HEK293 (cell line): ENCODE measurements around the gene TDRD10.
A peak's percentile ranks its signal among the peaks of the same experiment; 100 is the strongest.

Experiments used
- HOXA7 ChIP-seq: sonication (generic); formaldehyde crosslinking; IDR thresholded peaks from 2 replicates; pipeline ENCODE4 v1.8.1; 2022; ENCODE audit warnings: missing genetic modification reagents, borderline replicate concordance
- HOXD13 ChIP-seq: sonication (generic); formaldehyde crosslinking; IDR thresholded peaks from 2 replicates; pipeline ENCODE4 v1.8.0; 2022; ENCODE audit warnings: missing genetic modification reagents, borderline replicate concordance
- KLF16 ChIP-seq: fragments of 450-650 bp; formaldehyde crosslinking; IDR thresholded peaks from 2 replicates; pipeline ENCODE4 v1.5.1; 2017; ENCODE audit warnings: missing biosample characterization, missing genetic modification characterization
- REPIN1 ChIP-seq: fragments of 450-650 bp; formaldehyde crosslinking; IDR thresholded peaks from 2 replicates; pipeline ENCODE4 v1.5.1; 2017; ENCODE audit warnings: missing biosample characterization, missing genetic modification characterization, low read depth
- SP2 ChIP-seq: fragments of 450-650 bp; formaldehyde crosslinking; IDR thresholded peaks from 2 replicates; pipeline ENCODE4 v1.5.1; 2016; ENCODE audit warnings: missing biosample characterization, missing genetic modification characterization
- SP7 ChIP-seq: fragments of 450-650 bp; formaldehyde crosslinking; IDR thresholded peaks from 2 replicates; pipeline ENCODE4 v1.5.1; 2016; ENCODE audit warnings: missing biosample characterization, missing genetic modification characterization
- WT1 ChIP-seq: fragments of 450-650 bp; formaldehyde crosslinking; IDR thresholded peaks from 2 replicates; pipeline ENCODE4 v1.5.1; 2016; ENCODE audit warnings: missing biosample characterization, missing genetic modification characterization
- YY2 ChIP-seq: fragments of 450-650 bp; formaldehyde crosslinking; IDR thresholded peaks from 2 replicates; pipeline ENCODE4 v1.5.1; 2016; ENCODE audit warnings: missing biosample characterization, missing genetic modification characterization
- ZFHX2 ChIP-seq: fragments of 450-650 bp; formaldehyde crosslinking; conservative IDR thresholded peaks from 2 replicates; pipeline ENCODE4 v1.5.1; 2016; ENCODE audit warnings: missing biosample characterization, missing genetic modification characterization
- ZIC2 ChIP-seq: fragments of 450-650 bp; formaldehyde crosslinking; IDR thresholded peaks from 2 replicates; pipeline ENCODE4 v1.5.1; 2016; ENCODE audit warnings: missing biosample characterization, missing genetic modification characterization
- ZNF112 ChIP-seq: fragments of 450-650 bp; formaldehyde crosslinking; IDR thresholded peaks from 2 replicates; pipeline ENCODE4 v1.5.0; 2017; ENCODE audit warnings: missing biosample characterization, missing genetic modification characterization
- ZNF174 ChIP-seq: fragments of 450-650 bp; formaldehyde crosslinking; IDR thresholded peaks from 2 replicates; pipeline ENCODE4 v1.5.0; 2017; ENCODE audit warnings: missing biosample characterization, mild to moderate bottlenecking, missing genetic modification characterization
- ZNF175 ChIP-seq: fragments of 450-650 bp; formaldehyde crosslinking; IDR thresholded peaks from 2 replicates; pipeline ENCODE4 v1.5.1; 2016; ENCODE audit warnings: missing biosample characterization, missing genetic modification characterization
- ZNF184 ChIP-seq: fragments of 450-650 bp; IDR thresholded peaks from 2 replicates; pipeline ENCODE4 v1.5.1; 2018; ENCODE audit warnings: missing biosample characterization, mild to moderate bottlenecking, missing genetic modification characterization
- ZNF211 ChIP-seq: fragments of 450-650 bp; formaldehyde crosslinking; IDR thresholded peaks from 2 replicates; pipeline ENCODE4 v1.5.1; 2016; ENCODE audit warnings: low read depth, missing biosample characterization, missing genetic modification characterization
- ZNF23 ChIP-seq: fragments of 450-650 bp; formaldehyde crosslinking; IDR thresholded peaks from 2 replicates; pipeline ENCODE4 v1.5.1; 2016; ENCODE audit warnings: missing biosample characterization, missing genetic modification characterization, borderline replicate concordance
- ZNF248 ChIP-seq: fragments of 450-650 bp; formaldehyde crosslinking; IDR thresholded peaks from 2 replicates; pipeline ENCODE4 v1.5.1; 2017; ENCODE audit warnings: missing biosample characterization, missing genetic modification characterization
- ZNF350 ChIP-seq: fragments of 450-650 bp; formaldehyde crosslinking; IDR thresholded peaks from 2 replicates; pipeline ENCODE4 v1.5.0; 2017; ENCODE audit warnings: missing biosample characterization, mild to moderate bottlenecking, missing genetic modification characterization
- ZNF37A ChIP-seq: fragments of 450-650 bp; IDR thresholded peaks from 2 replicates; pipeline ENCODE4 v1.5.1; 2018; ENCODE audit warnings: missing biosample characterization, missing genetic modification characterization
- ZNF426 ChIP-seq: fragments of 450-650 bp; formaldehyde crosslinking; IDR thresholded peaks from 2 replicates; pipeline ENCODE4 v1.5.1; 2017; ENCODE audit warnings: missing biosample characterization, missing genetic modification characterization, mild to moderate bottlenecking, inconsistent platforms, moderate library complexity
- ZNF433 ChIP-seq: fragments of 450-650 bp; formaldehyde crosslinking; IDR thresholded peaks from 2 replicates; pipeline ENCODE4 v1.5.1; 2016; ENCODE audit warnings: missing biosample characterization, missing genetic modification characterization, low read depth
- ZNF529 ChIP-seq: fragments of 450-650 bp; formaldehyde crosslinking; IDR thresholded peaks from 2 replicates; pipeline ENCODE4 v1.5.1; 2017; ENCODE audit warnings: missing genetic modification characterization, missing biosample characterization; ENCODE audit not compliant: insufficient replicate concordance
- ZNF544 ChIP-seq: fragments of 450-650 bp; formaldehyde crosslinking; IDR thresholded peaks from 2 replicates; pipeline ENCODE4 v1.5.0; 2017; ENCODE audit warnings: missing biosample characterization, missing genetic modification characterization
- ZNF561 ChIP-seq: fragments of 450-650 bp; IDR thresholded peaks from 2 replicates; pipeline ENCODE4 v1.5.1; 2018; ENCODE audit warnings: missing biosample characterization, missing genetic modification characterization, borderline replicate concordance
- ZNF600 ChIP-seq: fragments of 450-650 bp; formaldehyde crosslinking; IDR thresholded peaks from 2 replicates; pipeline ENCODE4 v1.5.1; 2016; ENCODE audit warnings: missing biosample characterization, missing genetic modification characterization
- ZNF670 ChIP-seq: fragments of 450-650 bp; formaldehyde crosslinking; IDR thresholded peaks from 2 replicates; pipeline ENCODE4 v1.5.1; 2016; ENCODE audit warnings: missing biosample characterization, missing genetic modification characterization, low read depth
- ZNF76 ChIP-seq: fragments of 450-650 bp; formaldehyde crosslinking; IDR thresholded peaks from 2 replicates; pipeline ENCODE4; 2016; ENCODE audit warnings: low read depth, missing biosample characterization, missing genetic modification characterization, borderline replicate concordance
- ZNF777 ChIP-seq: fragments of 450-650 bp; formaldehyde crosslinking; IDR thresholded peaks from 2 replicates; pipeline ENCODE4 v1.5.1; 2017; ENCODE audit warnings: missing biosample characterization, missing genetic modification characterization, borderline replicate concordance
- TF ChIP-seq, protein P1 (sequence below): fragments of 450-650 bp; formaldehyde crosslinking; IDR thresholded peaks from 2 replicates; pipeline ENCODE4 v1.5.0; 2017; ENCODE audit warnings: missing biosample characterization, missing genetic modification characterization, borderline replicate concordance
- TF ChIP-seq, protein P2 (sequence below): fragments of 450-650 bp; formaldehyde crosslinking; IDR thresholded peaks from 2 replicates; pipeline ENCODE4 v1.5.1; 2016; ENCODE audit warnings: missing biosample characterization, missing genetic modification characterization
- TF ChIP-seq, protein P3 (sequence below): fragments of 450-650 bp; formaldehyde crosslinking; IDR thresholded peaks from 2 replicates; pipeline ENCODE4 v1.5.1; 2016; ENCODE audit warnings: missing biosample characterization, missing genetic modification characterization
- TF ChIP-seq, protein P4 (sequence below): fragments of 450-650 bp; formaldehyde crosslinking; IDR thresholded peaks from 2 replicates; pipeline ENCODE4 v1.5.1; 2016; ENCODE audit warnings: missing biosample characterization, missing genetic modification characterization

TDRD10 gene

DNA sequence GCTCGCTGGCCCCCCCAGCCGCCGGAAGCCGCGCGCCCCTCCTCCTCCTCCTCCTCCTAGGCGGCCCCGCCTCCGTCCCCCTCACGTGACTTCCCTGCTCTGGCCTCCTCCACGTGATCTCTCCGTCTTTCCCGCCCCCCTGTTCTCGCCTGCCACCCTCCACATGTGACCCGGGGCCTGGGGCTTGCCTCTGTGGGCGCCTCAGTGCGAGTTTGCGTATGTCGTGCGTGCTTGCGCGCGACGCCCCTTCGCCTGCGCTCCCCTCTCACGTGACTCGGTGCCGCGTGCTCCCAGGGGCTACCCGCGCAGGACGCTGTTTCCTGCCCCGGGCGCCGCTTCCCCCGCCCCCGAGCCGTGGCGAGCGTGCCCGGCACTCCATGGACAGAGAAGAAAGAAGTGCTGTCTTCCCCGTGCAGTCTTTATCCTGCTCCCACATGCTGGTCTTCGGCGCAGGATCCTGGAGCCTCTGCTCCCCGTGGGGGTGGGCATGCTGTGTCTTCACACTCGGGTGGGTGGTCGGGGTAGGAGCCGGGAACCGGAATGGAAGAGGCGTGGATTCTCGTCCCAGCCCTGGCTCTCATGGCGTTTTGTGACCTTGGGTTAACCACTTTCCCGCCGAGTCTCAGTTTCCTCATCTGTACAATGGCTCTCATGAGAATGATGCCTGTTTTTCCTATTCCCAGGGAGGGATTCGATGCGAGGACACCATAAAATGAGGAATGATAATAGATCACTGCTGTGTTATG, 56.9 kb downstream of the TDRD10 start (continued):
- TF ChIP-seq YY2 (tag by site-specific recombination) (peak; percentile 50; the same call in 1 of the 2 replicates), HOXD13 (CRISPR knock-in tag) (no peak), WT1 (tag by site-specific recombination) (peak; percentile 72), HOXA7 (no peak), ZNF670 (tag by site-specific recombination) (no peak), ZNF112 (tag by site-specific recombination) (no peak), REPIN1 (tag by site-specific recombination) (no peak), ZNF433 (tag by site-specific recombination) (no peak), KLF16 (peak; percentile 100), ZNF248 (tag by site-specific recombination) (no peak), ZNF426 (no peak), ZNF76 (peak; percentile 93), ZNF544 (tag by site-specific recombination) (no peak), SP2 (tag by site-specific recombination) (peak; percentile 98), ZNF211 (tag by site-specific recombination) (no peak), ZIC2 (tag by site-specific recombination) (peak; percentile 96), ZNF175 (tag by site-specific recombination) (no peak), ZNF350 (no peak), ZNF529 (tag by site-specific recombination) (no peak), SP7 (peak; percentile 94), ZNF37A (tag by site-specific recombination) (no peak), ZFHX2 (tag by site-specific recombination) (peak; percentile 98), ZNF600 (tag by site-specific recombination) (peak; percentile 86), ZNF561 (peak; percentile 95), ZNF174 (no peak), ZNF777 (tag by site-specific recombination) (no peak), ZNF184 (tag by site-specific recombination) (no peak), ZNF23 (no peak)
- TF ChIP-seq, protein P1, sequence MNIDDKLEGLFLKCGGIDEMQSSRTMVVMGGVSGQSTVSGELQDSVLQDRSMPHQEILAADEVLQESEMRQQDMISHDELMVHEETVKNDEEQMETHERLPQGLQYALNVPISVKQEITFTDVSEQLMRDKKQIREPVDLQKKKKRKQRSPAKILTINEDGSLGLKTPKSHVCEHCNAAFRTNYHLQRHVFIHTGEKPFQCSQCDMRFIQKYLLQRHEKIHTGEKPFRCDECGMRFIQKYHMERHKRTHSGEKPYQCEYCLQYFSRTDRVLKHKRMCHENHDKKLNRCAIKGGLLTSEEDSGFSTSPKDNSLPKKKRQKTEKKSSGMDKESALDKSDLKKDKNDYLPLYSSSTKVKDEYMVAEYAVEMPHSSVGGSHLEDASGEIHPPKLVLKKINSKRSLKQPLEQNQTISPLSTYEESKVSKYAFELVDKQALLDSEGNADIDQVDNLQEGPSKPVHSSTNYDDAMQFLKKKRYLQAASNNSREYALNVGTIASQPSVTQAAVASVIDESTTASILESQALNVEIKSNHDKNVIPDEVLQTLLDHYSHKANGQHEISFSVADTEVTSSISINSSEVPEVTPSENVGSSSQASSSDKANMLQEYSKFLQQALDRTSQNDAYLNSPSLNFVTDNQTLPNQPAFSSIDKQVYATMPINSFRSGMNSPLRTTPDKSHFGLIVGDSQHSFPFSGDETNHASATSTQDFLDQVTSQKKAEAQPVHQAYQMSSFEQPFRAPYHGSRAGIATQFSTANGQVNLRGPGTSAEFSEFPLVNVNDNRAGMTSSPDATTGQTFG (tag by site-specific recombination): no peak
- TF ChIP-seq, protein P2, sequence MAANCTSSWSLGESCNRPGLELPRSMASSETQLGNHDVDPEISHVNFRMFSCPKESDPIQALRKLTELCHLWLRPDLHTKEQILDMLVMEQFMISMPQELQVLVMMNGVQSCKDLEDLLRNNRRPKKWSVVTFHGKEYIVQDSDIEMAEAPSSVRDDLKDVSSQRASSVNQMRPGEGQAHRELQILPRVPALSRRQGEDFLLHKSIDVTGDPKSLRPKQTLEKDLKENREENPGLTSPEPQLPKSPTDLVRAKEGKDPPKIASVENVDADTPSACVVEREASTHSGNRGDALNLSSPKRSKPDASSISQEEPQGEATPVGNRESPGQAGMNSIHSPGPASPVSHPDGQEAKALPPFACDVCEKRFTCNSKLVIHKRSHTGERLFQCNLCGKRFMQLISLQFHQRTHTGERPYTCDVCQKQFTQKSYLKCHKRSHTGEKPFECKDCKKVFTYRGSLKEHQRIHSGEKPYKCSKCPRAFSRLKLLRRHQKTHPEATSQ: peak; percentile 79
- TF ChIP-seq, protein P3, sequence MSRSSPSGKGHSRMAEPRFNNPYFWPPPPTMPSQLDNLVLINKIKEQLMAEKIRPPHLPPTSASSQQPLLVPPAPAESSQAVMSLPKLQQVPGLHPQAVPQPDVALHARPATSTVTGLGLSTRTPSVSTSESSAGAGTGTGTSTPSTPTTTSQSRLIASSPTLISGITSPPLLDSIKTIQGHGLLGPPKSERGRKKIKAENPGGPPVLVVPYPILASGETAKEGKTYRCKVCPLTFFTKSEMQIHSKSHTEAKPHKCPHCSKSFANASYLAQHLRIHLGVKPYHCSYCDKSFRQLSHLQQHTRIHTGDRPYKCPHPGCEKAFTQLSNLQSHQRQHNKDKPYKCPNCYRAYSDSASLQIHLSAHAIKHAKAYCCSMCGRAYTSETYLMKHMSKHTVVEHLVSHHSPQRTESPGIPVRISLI (tag by site-specific recombination): no peak
- TF ChIP-seq, protein P4, sequence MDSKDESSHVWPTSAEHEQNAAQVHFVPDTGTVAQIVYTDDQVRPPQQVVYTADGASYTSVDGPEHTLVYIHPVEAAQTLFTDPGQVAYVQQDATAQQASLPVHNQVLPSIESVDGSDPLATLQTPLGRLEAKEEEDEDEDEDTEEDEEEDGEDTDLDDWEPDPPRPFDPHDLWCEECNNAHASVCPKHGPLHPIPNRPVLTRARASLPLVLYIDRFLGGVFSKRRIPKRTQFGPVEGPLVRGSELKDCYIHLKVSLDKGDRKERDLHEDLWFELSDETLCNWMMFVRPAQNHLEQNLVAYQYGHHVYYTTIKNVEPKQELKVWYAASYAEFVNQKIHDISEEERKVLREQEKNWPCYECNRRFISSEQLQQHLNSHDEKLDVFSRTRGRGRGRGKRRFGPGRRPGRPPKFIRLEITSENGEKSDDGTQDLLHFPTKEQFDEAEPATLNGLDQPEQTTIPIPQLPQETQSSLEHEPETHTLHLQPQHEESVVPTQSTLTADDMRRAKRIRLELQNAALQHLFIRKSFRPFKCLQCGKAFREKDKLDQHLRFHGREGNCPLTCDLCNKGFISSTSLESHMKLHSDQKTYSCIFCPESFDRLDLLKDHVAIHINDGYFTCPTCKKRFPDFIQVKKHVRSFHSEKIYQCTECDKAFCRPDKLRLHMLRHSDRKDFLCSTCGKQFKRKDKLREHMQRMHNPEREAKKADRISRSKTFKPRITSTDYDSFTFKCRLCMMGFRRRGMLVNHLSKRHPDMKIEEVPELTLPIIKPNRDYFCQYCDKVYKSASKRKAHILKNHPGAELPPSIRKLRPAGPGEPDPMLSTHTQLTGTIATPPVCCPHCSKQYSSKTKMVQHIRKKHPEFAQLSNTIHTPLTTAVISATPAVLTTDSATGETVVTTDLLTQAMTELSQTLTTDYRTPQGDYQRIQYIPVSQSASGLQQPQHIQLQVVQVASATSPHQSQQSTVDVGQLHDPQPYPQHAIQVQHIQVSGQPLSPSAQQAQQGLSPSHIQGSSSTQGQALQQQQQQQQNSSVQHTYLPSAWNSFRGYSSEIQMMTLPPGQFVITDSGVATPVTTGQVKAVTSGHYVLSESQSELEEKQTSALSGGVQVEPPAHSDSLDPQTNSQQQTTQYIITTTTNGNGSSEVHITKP (tag by site-specific recombination): peak; percentile 65
